H1 (cell line): ENCODE measurements around the gene AMER2. TPM values are rescaled to one million over a fixed set of nuclear protein-coding genes. Genes with fewer than 3 reads are reported as not detected.

Source experiments
- CTCF ChIA-PET: fragments of 300-600 bp; sonication (Branson Sonifier 250); formaldehyde crosslinking; loops from one replicate; lab custom pipeline; 2021; ENCODE audit not compliant: partially characterized antibody; lab: Charles Lee
- POLR2A ChIA-PET: fragments of 300-600 bp; sonication (Branson Sonifier 250); formaldehyde crosslinking; loops from one replicate; lab custom pipeline; 2021; ENCODE audit warnings: inconsistent platforms; ENCODE audit not compliant: partially characterized antibody; lab: Charles Lee
- DNase-seq, 2 experiments: peaks; one replicate each; pipeline versions ENCODE4 v3.0.0 to v3.0.0-alpha.2; 2010 to 2022; ENCODE audit warnings: low spot score in 2 of 2, low read depth in 1 of 2, mixed read lengths in 1 of 2
- FAIRE-seq: peaks from 2 replicates; lab custom pipeline; 2011; peaks lifted over from hg19 to GRCh38; lab: Jason Lieb, UNC
- H2AFZ ChIP-seq: 2 replicates; pipeline ENCODE4 v1.8.1; 2012; ENCODE audit warnings: low read length, inconsistent platforms
- H2AK5ac ChIP-seq: 2 replicates; pipeline ENCODE4 v1.6.1; 2013; ENCODE audit warnings: low read depth, low read length
- H2BK120ac ChIP-seq: replicated peaks from 2 replicates; pipeline ENCODE3; 2013; ENCODE audit warnings: low read depth, low read length, inconsistent platforms
- H2BK12ac ChIP-seq: 2 replicates; pipeline ENCODE4 v1.6.1; 2013; ENCODE audit warnings: low read depth, low read length
- H2BK15ac ChIP-seq: 2 replicates; pipeline ENCODE4 v1.6.1; 2013; ENCODE audit warnings: low read length
- H2BK20ac ChIP-seq: 2 replicates; pipeline ENCODE4 v1.6.1; 2013; ENCODE audit warnings: low read length
- H2BK5ac ChIP-seq: 2 replicates; pipeline ENCODE4 v1.6.1; 2013; ENCODE audit warnings: low read depth, low read length
- H3K14ac ChIP-seq: 2 replicates; pipeline ENCODE4 v1.6.1; 2013; ENCODE audit warnings: inconsistent platforms; ENCODE audit not compliant: insufficient read length
- H3K18ac ChIP-seq: 2 replicates; pipeline ENCODE4 v1.6.1; 2013; ENCODE audit warnings: low read length; ENCODE audit errors: extremely low read depth
- H3K23ac ChIP-seq: 2 replicates; pipeline ENCODE4 v1.6.1; 2013; ENCODE audit warnings: inconsistent platforms; ENCODE audit not compliant: insufficient read length
- H3K23me2 ChIP-seq: 2 replicates; pipeline ENCODE4 v1.6.1; 2013; ENCODE audit warnings: low read depth, low read length
- H3K27ac ChIP-seq: 2 replicates; pipeline ENCODE4 v1.6.1; 2011; ENCODE audit warnings: low read depth, low read length, inconsistent platforms
- H3K27me3 ChIP-seq, 4 experiments: replicated peaks in 1 of 4; 1 replicate in 1 of 4; 2 replicates in 3 of 4; pipeline versions ENCODE4 v1.6.1 to v1.8.1; 2011 to 2013; ENCODE audit warnings: low read length in 3 of 4, mild to moderate bottlenecking in 3 of 4, inconsistent platforms in 2 of 4, mixed read lengths in 2 of 4, moderate library complexity in 1 of 4; ENCODE audit not compliant: control insufficient read depth in 3 of 4, insufficient read depth in 3 of 4; ENCODE audit errors: extremely low read depth in 1 of 4
- H3K36me3 ChIP-seq, 4 experiments: 2 replicates each; pipeline versions ENCODE4 v1.6.1 to v1.8.1; 2011 to 2013; ENCODE audit warnings: mild to moderate bottlenecking in 4 of 4, low read length in 3 of 4, moderate library complexity in 2 of 4, control low read depth in 1 of 4, inconsistent platforms in 1 of 4; ENCODE audit not compliant: insufficient read depth in 4 of 4, control insufficient read depth in 2 of 4
- H3K4ac ChIP-seq: replicated peaks from 2 replicates; pipeline ENCODE3; 2013; ENCODE audit warnings: low read length, low read depth, mixed read lengths, inconsistent platforms; ENCODE audit not compliant: insufficient read length
- H3K4me1 ChIP-seq, 4 experiments: replicated peaks in 1 of 4; 1 replicate in 1 of 4; 2 replicates in 3 of 4; pipeline versions ENCODE4 v1.6.1 to v1.8.1; 2011 to 2013; ENCODE audit warnings: low read length in 3 of 4, inconsistent platforms in 2 of 4, mixed read lengths in 1 of 4; ENCODE audit not compliant: insufficient read depth in 4 of 4, control insufficient read depth in 3 of 4
- H3K4me2 ChIP-seq, 2 experiments: 2 replicates each; pipeline versions ENCODE4 v1.6.1 to v1.8.1; 2011 to 2013; ENCODE audit warnings: low read depth in 2 of 2, low read length in 2 of 2, control low read depth in 1 of 2, inconsistent platforms in 1 of 2, mild to moderate bottlenecking in 1 of 2; ENCODE audit not compliant: insufficient read depth in 1 of 2
- H3K4me3 ChIP-seq, 4 experiments: fragments of 200-600, 300-600 bp in 1 of 4; sonication (generic), shearing (Covaris generic), sonication (Bioruptor Twin) in 1 of 4; 2 replicates each; pipeline versions ENCODE4 v1.5.1 to v1.8.1; 2011 to 2016; ENCODE audit warnings: low read length in 4 of 4, low read depth in 3 of 4, control low read depth in 2 of 4, inconsistent platforms in 2 of 4, mild to moderate bottlenecking in 2 of 4, mixed read lengths in 1 of 4, moderate library complexity in 1 of 4; ENCODE audit not compliant: insufficient read depth in 2 of 4; ENCODE audit errors: extremely low read depth in 1 of 4
- H3K56ac ChIP-seq: replicated peaks from 2 replicates; pipeline ENCODE3; 2013; ENCODE audit warnings: low read depth, mild to moderate bottlenecking, mixed read lengths, low read length, inconsistent platforms; ENCODE audit not compliant: insufficient read length
- H3K79me1 ChIP-seq: 2 replicates; pipeline ENCODE4 v1.6.1; 2013; ENCODE audit warnings: low read depth, low read length, control low read depth
- H3K79me2 ChIP-seq, 2 experiments: 2 replicates each; pipeline versions ENCODE4 v1.6.1 to v1.8.1; 2012 to 2013; ENCODE audit warnings: low read length in 2 of 2, mild to moderate bottlenecking in 2 of 2, inconsistent platforms in 1 of 2; ENCODE audit not compliant: insufficient read depth in 2 of 2, control insufficient read depth in 1 of 2
- H3K9ac ChIP-seq, 4 experiments: replicated peaks in 1 of 4; 1 replicate in 1 of 4; 2 replicates in 3 of 4; pipeline versions ENCODE4 v1.6.1 to v1.8.1; 2011 to 2013; ENCODE audit warnings: low read depth in 3 of 4, low read length in 3 of 4, control low read depth in 2 of 4, mild to moderate bottlenecking in 2 of 4, moderate library complexity in 2 of 4, inconsistent platforms in 1 of 4; ENCODE audit errors: extremely low read depth in 1 of 4
- H3K9me3 ChIP-seq, 2 experiments: 2 replicates each; pipeline versions ENCODE4 v1.6.1 to v1.8.1; 2012 to 2013; ENCODE audit warnings: mild to moderate bottlenecking in 2 of 2, moderate library complexity in 2 of 2, control low read depth in 1 of 2, inconsistent platforms in 1 of 2, low read depth in 1 of 2, low read length in 1 of 2, mixed read lengths in 1 of 2; ENCODE audit not compliant: insufficient read depth in 2 of 2
- H4K20me1 ChIP-seq, 2 experiments: replicated peaks in 1 of 2; 2 replicates each; pipeline versions ENCODE3 to v1.8.1; 2011 to 2013; ENCODE audit warnings: inconsistent platforms in 2 of 2, low read length in 2 of 2, mild to moderate bottlenecking in 1 of 2; ENCODE audit not compliant: insufficient read depth in 2 of 2, control insufficient read depth in 1 of 2
- H4K5ac ChIP-seq: 2 replicates; pipeline ENCODE4 v1.6.1; 2013; ENCODE audit warnings: low read length, low read depth, mixed read lengths, inconsistent platforms; ENCODE audit not compliant: insufficient read length
- H4K8ac ChIP-seq: 2 replicates; pipeline ENCODE4 v1.8.0; 2013; ENCODE audit warnings: mild to moderate bottlenecking, moderate library complexity, low read length, inconsistent platforms; ENCODE audit not compliant: insufficient read depth; ENCODE audit errors: extremely low read depth
- H4K91ac ChIP-seq: replicated peaks from 2 replicates; pipeline ENCODE3; 2013; ENCODE audit warnings: low read length, mixed read lengths, inconsistent platforms; ENCODE audit not compliant: insufficient read length
- BRCA1 ChIP-seq: IDR thresholded peaks from 2 replicates; pipeline ENCODE4 v1.6.1; 2012; ENCODE audit warnings: low read depth, low read length, improper control_type of control experiment
- CTBP2 ChIP-seq: IDR thresholded peaks from 2 replicates; pipeline ENCODE4 v1.7.0; 2011; ENCODE audit warnings: borderline replicate concordance, mild to moderate bottlenecking, moderate library complexity, mixed read lengths, low read length; ENCODE audit not compliant: insufficient read depth, insufficient read length
- EGR1 ChIP-seq: IDR thresholded peaks from 2 replicates; pipeline ENCODE4 v1.6.1; 2011; ENCODE audit warnings: low read depth, low read length, borderline replicate concordance
- HDAC2 ChIP-seq, 2 experiments: fragments of 300-600 bp in 1 of 2; sonication (generic) in 1 of 2; IDR thresholded peaks; 2 replicates each; pipeline ENCODE4 v1.6.1; 2011 to 2012; ENCODE audit warnings: low read depth in 2 of 2, low read length in 2 of 2, mild to moderate bottlenecking in 2 of 2, moderate library complexity in 2 of 2, borderline replicate concordance in 1 of 2, inconsistent platforms in 1 of 2
- HDAC6 ChIP-seq: IDR thresholded peaks from one replicate; pipeline ENCODE4 v1.7.1; 2012; ENCODE audit warnings: low read depth, mild to moderate bottlenecking, inconsistent platforms, low read length, moderate library complexity
- RNF2 ChIP-seq: fragments of 200-900, 300-1000 bp; sonication (generic); IDR thresholded peaks from 2 replicates; pipeline ENCODE4 v1.7.1; 2016; ENCODE audit warnings: borderline replicate concordance, low read depth, mild to moderate bottlenecking, antibody characterized with exemption, low read length; ENCODE audit not compliant: poor library complexity, severe bottlenecking; ENCODE audit errors: missing control alignments
- TEAD4 ChIP-seq: IDR thresholded peaks from 2 replicates; pipeline ENCODE4 v1.6.1; 2012; ENCODE audit warnings: low read depth, low read length, inconsistent platforms, mixed read lengths
- WGBS, 2 experiments: shearing (Covaris generic) in 1 of 2; methylation state at CpG; one replicate each; pipeline versions ENCODE4 v1.1.6 to v1.1.7; 2013 to 2015; ENCODE audit warnings: low lambda C conversion rate in 2 of 2, mixed read lengths in 2 of 2, inconsistent platforms in 1 of 2, low coverage in 1 of 2, missing lambda C conversion rate in 1 of 2; ENCODE audit not compliant: insufficient replicate concordance in 2 of 2, insufficient coverage in 1 of 2, insufficient read length in 1 of 2; ENCODE audit errors: extremely low coverage in 1 of 2, missing lambda C conversion rate in 1 of 2; 5-methylcytosine and 5-hydroxymethylcytosine counted together
- polyA plus RNA-seq, 7 experiments: library from polyadenylated mRNA; depleted of rRNA in 3 of 7; stranded (reverse) in 5 of 7; unstranded in 2 of 7; fragments of >200 nt in 5 of 7; fragments of 200-250 nt in 2 of 7; gene quantifications; 1 replicate in 5 of 7; 2 replicates in 1 of 7; 4 replicates in 1 of 7; pipeline versions ENCODE4 v1.2.1 to v1.2.3, GENCODE V29; 2011 to 2013; ENCODE audit warnings: missing spikeins in 2 of 7, mixed read lengths in 2 of 7
- total RNA-seq: library from RNA; stranded (reverse); fragmentation: NEBNext Ultra II Directional; extraction: Animal tissue kit (Norgen Biotek cat#: 25700); gene quantifications from 2 replicates; pipeline ENCODE4 v1.2.1, GENCODE V29; 2021

Gene AMER2
- total and polyA plus RNA-seq, 2 of the 8 experiments (the other 6 are each of a cell fraction or from before 2014, with no cell fraction given), result 0.14 to 0.50 TPM

GRCh38 chr13:25192052-25192451, 20.0 kb upstream of the AMER2 start:
- Histone ChIP-seq H3K56ac (no peak overlapping the region), H3K14ac (no peak overlapping the region), H3K4me3 (no peak overlapping the region), H3K23ac (no peak overlapping the region), H3K27me3 (peaks cover 0 to 3% (median 0%) of the 10 kb centered on the region in 4 experiments; a peak in 2 of 7 replicates), H2BK20ac (no peak overlapping the region), H3K4ac (no peak overlapping the region), H4K91ac (no peak overlapping the region), H2BK5ac (no peak overlapping the region), H3K27ac (no peak overlapping the region), H2AK5ac (no peak overlapping the region), H3K9me3 (no peaks in the 10 kb centered on the region; a peak in 1 of 4 replicates), H3K79me2 (no peaks in the 10 kb centered on the region), H4K8ac (no peak overlapping the region), H4K20me1 (no peaks in the 10 kb centered on the region), H3K4me1 (no peaks in the 10 kb centered on the region), H2BK12ac (no peak overlapping the region), H3K4me2 (no peak overlapping the region), H3K9ac (no peak overlapping the region), H3K36me3 (no peaks in the 10 kb centered on the region), H4K5ac (no peak overlapping the region), H2AFZ (no peak overlapping the region), H3K23me2 (no peaks in the 10 kb centered on the region), H3K79me1 (no peaks in the 10 kb centered on the region), H2BK120ac (no peak overlapping the region), H3K18ac (no peak overlapping the region), H2BK15ac (no peak overlapping the region)
- POLR2A ChIA-PET, result no interaction called here
- TF ChIP-seq EGR1 (no peak), HDAC2 (IDR thresholded peaks at IDR 0.05; ENCODE audit: borderline replicate concordance in 1 of 2, low read depth in 2 of 2, low read length in 2 of 2) (no peak), BRCA1 (no peak), CTBP2 (no peak), RNF2 (no peak), HDAC6 (no peak), TEAD4 (no peak)
- FAIRE-seq, result no peak
- no peak for DNase-seq
- 67% methylated on average over 2 of the region's 2 CpGs; no CpG with 5 or more reads in 1 of the 2 experiments for WGBS, 2 experiments
- CTCF ChIA-PET, result interaction anchor here (1.1 to 1.5 kb wide), 2 partner anchors 12 to 42 kb away, joined by 3 to 4 read pairs; no protein-coding TSS in a partner anchor
